ENCODE data around the gene FNIP2.
"Not testable (repeated sequence)": the region's sequence is repeated elsewhere in the genome, so short reads cannot be mapped to it uniquely, and the experiment has no call there.

FNIP2 gene

GRCh38 chr4:158940271-158940670 lies 171.4 kb downstream of the FNIP2 start:
- no peak for TF ChIP-seq ZFX (IDR thresholded peaks at IDR 0.05; ENCODE audit: borderline replicate concordance)
- no peak for TF ChIP-seq CTCF (IDR thresholded peaks at IDR 0.05)
- no peak overlapping the region for H3K27ac ChIP-seq

- TF ChIP-seq CTCF (IDR thresholded peaks at IDR 0.05) (no peak), ZFX (IDR thresholded peaks at IDR 0.05; ENCODE audit: borderline replicate concordance) (no peak)
Observed at GRCh38 chr4:158941321-158941720, 172.5 kb downstream of the FNIP2 start.

GRCh38 chr4:158941895-158942294 lies 173.1 kb downstream of the FNIP2 start:
- TF ChIP-seq ZFX (IDR thresholded peaks at IDR 0.05; ENCODE audit: borderline replicate concordance) (no peak), CTCF (IDR thresholded peaks at IDR 0.05) (no peak)
- no peak overlapping the region for H3K27ac ChIP-seq

More at GRCh38 chr4:158941321-158941720, 172.5 kb downstream of the FNIP2 start:
- no peak overlapping the region for H3K27ac ChIP-seq

GRCh38 chr4:158945529-158946108 lies 176.8 kb downstream of the FNIP2 start:
- TF ChIP-seq ZFX (IDR thresholded peaks at IDR 0.05; ENCODE audit: borderline replicate concordance) (no peak), CTCF (IDR thresholded peaks at IDR 0.05) (no peak)
- H3K27ac ChIP-seq, result no peak overlapping the region

- no peak overlapping the region for H3K27ac ChIP-seq
- TF ChIP-seq ZFX (IDR thresholded peaks at IDR 0.05; ENCODE audit: borderline replicate concordance), result no peak
Observed at GRCh38 chr4:158946825-158947224, 178.0 kb downstream of the FNIP2 start.

GRCh38 chr4:158948071-158948470 lies 179.2 kb downstream of the FNIP2 start:
- H3K27ac ChIP-seq, result no peak overlapping the region
- TF ChIP-seq ZFX (IDR thresholded peaks at IDR 0.05; ENCODE audit: borderline replicate concordance) (no peak), CTCF (IDR thresholded peaks at IDR 0.05) (no peak)

- H3K27ac ChIP-seq, result no peak overlapping the region
- TF ChIP-seq CTCF (IDR thresholded peaks at IDR 0.05) (no peak), ZFX (IDR thresholded peaks at IDR 0.05; ENCODE audit: borderline replicate concordance) (no peak)
Observed at GRCh38 chr4:158949099-158949498, 180.3 kb downstream of the FNIP2 start.

- not testable (repeated sequence) for H3K27ac ChIP-seq
Observed at GRCh38 chr4:158952221-158952774, 183.5 kb downstream of the FNIP2 start.

GRCh38 chr4:158956345-158956744 lies 187.5 kb downstream of the FNIP2 start:
- not testable (repeated sequence) for H3K27ac ChIP-seq

- H3K27ac ChIP-seq, result not testable (repeated sequence)
Observed at GRCh38 chr4:158956918-158957317, 188.1 kb downstream of the FNIP2 start.
